ENCODE data around the gene NMUR1.
"Not testable (repeated sequence)": the region's sequence is repeated elsewhere in the genome, so short reads cannot be mapped to it uniquely, and the experiment has no call there.

The NMUR1 gene

GRCh38 chr2:231530099-231531011 lies at the start of gene NMUR1:
NMUR1 (minus strand) TSS chr2:231530445; CDS start chr2:231530361, 84 bp downstream.
- DNase-seq = peak; percentile 78 to 82

- DNase-seq = no peak
Measured at GRCh38 chr2:231579560-231579959, 49.3 kb upstream of the NMUR1 start.

- not testable (repeated sequence) for DNase-seq
Measured at GRCh38 chr2:231578655-231579054, 48.4 kb upstream of the NMUR1 start.

GRCh38 chr2:231576465-231576864 lies 46.2 kb upstream of the NMUR1 start:
- DNase-seq = no peak

GRCh38 chr2:231575612-231576256 lies 45.5 kb upstream of the NMUR1 start:
- DNase-seq = no peak

GRCh38 chr2:231573698-231574421 lies 43.6 kb upstream of the NMUR1 start:
- no peak for DNase-seq

GRCh38 chr2:231573096-231573495 lies 42.9 kb upstream of the NMUR1 start:
- no peak for DNase-seq

GRCh38 chr2:231571661-231572191 lies 41.5 kb upstream of the NMUR1 start:
- DNase-seq = no peak

GRCh38 chr2:231570915-231571314 lies 40.7 kb upstream of the NMUR1 start:
- not testable (repeated sequence) for DNase-seq

- no peak for DNase-seq
Measured at GRCh38 chr2:231568785-231569435, 38.7 kb upstream of the NMUR1 start.

GRCh38 chr2:231568098-231568784 lies 38.0 kb upstream of the NMUR1 start:
- DNase-seq = no peak

GRCh38 chr2:231567159-231567558 lies 36.9 kb upstream of the NMUR1 start:
- DNase-seq = no peak

GRCh38 chr2:231565887-231566594 lies 35.8 kb upstream of the NMUR1 start:
- DNase-seq = no peak

GRCh38 chr2:231563378-231563961 lies 33.2 kb upstream of the NMUR1 start:
- DNase-seq = peak; percentile 21

- DNase-seq = peak; percentile 74 to 85
Measured at GRCh38 chr2:231557571-231558217, 27.4 kb upstream of the NMUR1 start.

GRCh38 chr2:231556981-231557380 lies 26.7 kb upstream of the NMUR1 start:
- DNase-seq = no peak

- not testable (repeated sequence) for DNase-seq
Measured at GRCh38 chr2:231556496-231556895, 26.3 kb upstream of the NMUR1 start.

GRCh38 chr2:231554748-231555545 lies 24.7 kb upstream of the NMUR1 start:
- peak; percentile 18 to 53 for DNase-seq

GRCh38 chr2:231554327-231554726 lies 24.1 kb upstream of the NMUR1 start:
- no peak for DNase-seq
